Kidney (tissue), 14 donors: ENCODE data around the gene NHS. TPM values are rescaled to one million over a fixed set of nuclear protein-coding genes. Genes with fewer than 3 reads are reported as not detected.

ENCODE experiments used
- DNase-seq, 5 donors: peaks; one replicate each; pipeline ENCODE4 v3.0.0-alpha.2; 2013 to 2020
- FAIRE-seq: peaks from 2 replicates; lab custom pipeline; 2012; peaks lifted over from hg19 to GRCh38; lab: Jason Lieb, UNC
- H3K27ac ChIP-seq, 2 donors: one replicate each; pipeline ENCODE4 v1.7.0; 2013; ENCODE audit warnings: low read depth in 2 of 2, low read length in 2 of 2, inconsistent platforms in 1 of 2
- H3K27me3 ChIP-seq: one replicate; pipeline ENCODE4 v1.7.1; 2013; ENCODE audit warnings: low read length, inconsistent platforms; ENCODE audit not compliant: control insufficient read depth, insufficient read depth
- H3K36me3 ChIP-seq, 3 donors: one replicate each; pipeline versions ENCODE4 v1.7.0 to v1.7.1; 2013; ENCODE audit warnings: low read length in 3 of 3, control low read depth in 1 of 3, inconsistent platforms in 1 of 3; ENCODE audit not compliant: insufficient read depth in 3 of 3, control insufficient read depth in 2 of 3
- H3K4me1 ChIP-seq, 3 donors: one replicate each; pipeline versions ENCODE4 v1.7.0 to v1.7.1; 2013; ENCODE audit warnings: low read length in 3 of 3, inconsistent platforms in 1 of 3, low read depth in 1 of 3; ENCODE audit not compliant: control insufficient read depth in 2 of 3, insufficient read depth in 2 of 3
- H3K4me3 ChIP-seq, 3 donors: one replicate each; pipeline versions ENCODE4 v1.7.0 to v1.8.1; 2013; ENCODE audit warnings: low read length in 3 of 3, control low read depth in 1 of 3, inconsistent platforms in 1 of 3
- H3K9ac ChIP-seq, 3 donors: one replicate each; pipeline versions ENCODE4 v1.7.0 to v1.7.1; 2013; ENCODE audit warnings: low read length in 3 of 3, control low read depth in 1 of 3, inconsistent platforms in 1 of 3
- H3K9me3 ChIP-seq, 3 donors: one replicate each; pipeline versions ENCODE4 v1.7.0 to v1.7.1; 2013; ENCODE audit warnings: low read length in 3 of 3, control low read depth in 1 of 3, inconsistent platforms in 1 of 3; ENCODE audit not compliant: control insufficient read depth in 2 of 3, insufficient read depth in 1 of 3
- intact Hi-C: fragments of 100-400 bp; cut with DNase I; formaldehyde crosslinking; loops from one replicate; pipeline ENCODE4 v1.11.1; 2022
- polyA plus RNA-seq: library from polyadenylated mRNA; stranded (reverse); fragments of 350-450 nt; fragmentation: Illumina TruSeq; extraction: RNeasy Lipid Tissue Mini Kit (QIAGEN cat#74804); gene quantifications from one replicate; pipeline ENCODE4 v1.2.3, GENCODE V29; 2014; ENCODE audit warnings: low read depth, low replicate concordance; ENCODE audit not compliant: insufficient read depth
- total RNA-seq: library from RNA; stranded (reverse); fragmentation: NEBNext Ultra II Directional; extraction: Animal tissue kit (Norgen Biotek cat#: 25700); gene quantifications from one replicate; pipeline ENCODE4 v1.2.1, GENCODE V29; 2021
- TF ChIP-seq, protein P1 (sequence below): IDR thresholded peaks from 3 replicates; pipeline ENCODE4 v1.5.1; 2012; ENCODE audit warnings: mild to moderate bottlenecking, moderate library complexity, borderline replicate concordance; ENCODE audit not compliant: insufficient read depth; ENCODE audit errors: extremely low read depth
- donor health status: control.
- donor health status: control.
- donor health status: control.
- donor health status: control.
- donor health status: control.
- donor health status: DM: yes; HTN: yes; CAD: no.
- donor health status: Normal renal cell carcinoma (clear cell type).

Gene NHS
- total and polyA plus RNA-seq, 2 donors from 2014 or later = 3.1 to 28.9 TPM

DNA sequence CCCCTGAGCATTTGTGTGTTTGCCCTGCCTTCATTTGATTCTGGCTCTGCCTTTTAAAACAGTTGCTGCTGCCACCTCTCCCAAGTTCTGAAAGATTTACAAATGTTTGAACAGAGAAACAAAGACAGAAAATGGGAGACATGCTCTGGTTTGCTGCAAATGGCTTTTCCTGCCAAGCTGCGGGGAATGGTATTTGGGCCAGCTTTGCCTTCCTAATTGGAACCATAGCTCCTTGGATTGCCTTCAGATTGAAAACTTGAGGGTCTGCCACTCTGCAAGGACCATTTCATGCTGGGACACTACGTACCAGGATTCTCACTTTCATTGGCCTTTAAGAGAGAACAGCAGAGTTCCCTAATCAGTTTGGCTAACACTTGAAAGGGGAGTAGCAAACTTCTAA, 74.9 kb downstream of the NHS start:
- no peak for FAIRE-seq

DNA sequence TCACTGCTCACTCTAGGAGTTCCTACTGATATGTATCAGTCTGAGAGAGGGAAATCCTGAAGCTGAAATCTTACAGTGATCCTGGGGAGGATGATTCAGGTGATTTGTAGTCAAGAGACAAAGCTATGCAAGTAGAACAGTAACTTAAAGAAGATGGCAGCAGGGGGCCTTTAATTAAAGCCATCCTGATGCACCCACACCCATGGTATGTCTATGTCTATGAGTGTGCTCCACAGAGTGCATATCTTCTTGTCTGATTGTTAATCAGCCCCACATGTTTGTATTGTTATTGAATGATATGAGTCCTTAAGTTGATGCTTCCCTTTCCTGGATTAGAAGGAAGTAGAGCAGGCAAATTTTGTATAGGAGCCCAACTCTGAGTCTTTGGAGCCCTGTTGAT, 78.8 kb downstream of the NHS start:
- Histone ChIP-seq H3K36me3 (no peaks in the 10 kb centered on the region), H3K27me3 (peaks cover 6% of the 10 kb centered on the region), H3K9me3 (no peaks in the 10 kb centered on the region), H3K9ac (no peak overlapping the region), H3K27ac (no peak overlapping the region), H3K4me3 (no peak overlapping the region), H3K4me1 (no peaks in the 10 kb centered on the region)
- FAIRE-seq = no peak
- intact Hi-C loops = no loop called here
- DNase-seq = no peak
- TF ChIP-seq, protein P1, sequence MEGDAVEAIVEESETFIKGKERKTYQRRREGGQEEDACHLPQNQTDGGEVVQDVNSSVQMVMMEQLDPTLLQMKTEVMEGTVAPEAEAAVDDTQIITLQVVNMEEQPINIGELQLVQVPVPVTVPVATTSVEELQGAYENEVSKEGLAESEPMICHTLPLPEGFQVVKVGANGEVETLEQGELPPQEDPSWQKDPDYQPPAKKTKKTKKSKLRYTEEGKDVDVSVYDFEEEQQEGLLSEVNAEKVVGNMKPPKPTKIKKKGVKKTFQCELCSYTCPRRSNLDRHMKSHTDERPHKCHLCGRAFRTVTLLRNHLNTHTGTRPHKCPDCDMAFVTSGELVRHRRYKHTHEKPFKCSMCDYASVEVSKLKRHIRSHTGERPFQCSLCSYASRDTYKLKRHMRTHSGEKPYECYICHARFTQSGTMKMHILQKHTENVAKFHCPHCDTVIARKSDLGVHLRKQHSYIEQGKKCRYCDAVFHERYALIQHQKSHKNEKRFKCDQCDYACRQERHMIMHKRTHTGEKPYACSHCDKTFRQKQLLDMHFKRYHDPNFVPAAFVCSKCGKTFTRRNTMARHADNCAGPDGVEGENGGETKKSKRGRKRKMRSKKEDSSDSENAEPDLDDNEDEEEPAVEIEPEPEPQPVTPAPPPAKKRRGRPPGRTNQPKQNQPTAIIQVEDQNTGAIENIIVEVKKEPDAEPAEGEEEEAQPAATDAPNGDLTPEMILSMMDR = no peak

More for the DNA sequence above, 74.9 kb downstream of the NHS start:
- Histone ChIP-seq H3K27ac (no peak overlapping the region), H3K4me1 (no peaks in the 10 kb centered on the region), H3K9ac (no peak overlapping the region), H3K27me3 (peaks cover 7% of the 10 kb centered on the region), H3K4me3 (no peak overlapping the region), H3K36me3 (no peaks in the 10 kb centered on the region), H3K9me3 (no peaks in the 10 kb centered on the region)
- no peak for DNase-seq
- intact Hi-C loops = no loop called here
- TF ChIP-seq, protein P1 = no peak

GRCh38 chrX:17456526-17456925, 81.5 kb downstream of the NHS start:
- Histone ChIP-seq H3K27ac (no peak overlapping the region), H3K4me3 (no peak overlapping the region), H3K9ac (no peak overlapping the region), H3K27me3 (peaks cover 5% of the 10 kb centered on the region), H3K4me1 (no peaks in the 10 kb centered on the region), H3K36me3 (no peaks in the 10 kb centered on the region), H3K9me3 (no peaks in the 10 kb centered on the region)
- TF ChIP-seq, protein P1 = no peak
- DNase-seq = no peak
- FAIRE-seq = no peak
- intact Hi-C loops = no loop called here

GRCh38 chrX:17459008-17459611, 84.1 kb downstream of the NHS start:
- H3K9ac ChIP-seq = no peak overlapping the region
- FAIRE-seq = no peak
- H3K36me3 ChIP-seq = no peaks in the 10 kb centered on the region
- H3K27ac ChIP-seq = no peak overlapping the region
- H3K4me3 ChIP-seq = no peak overlapping the region
- no peaks in the 10 kb centered on the region for H3K9me3 ChIP-seq
- no peaks in the 10 kb centered on the region for H3K4me1 ChIP-seq
- peak in 1 of 5 donors; percentile 60 for DNase-seq
- intact Hi-C loops = no loop called here
- TF ChIP-seq, protein P1 = no peak
- H3K27me3 ChIP-seq = peaks cover 10% of the 10 kb centered on the region
